Body of pancreas (tissue), 4 donors: ENCODE results near the gene ERC2.

Experiments
- POLR2A ChIP-seq, 3 donors: fragments of 450-650 bp; IDR thresholded peaks; one replicate each; pipeline ENCODE4 v1.6.1; 2016; ENCODE audit warnings: antibody characterized with exemption in 3 of 3, mild to moderate bottlenecking in 2 of 3
- TF ChIP-seq, protein P1 (sequence below), 7 experiments: fragments of 450-650 bp in 4 of 7; fragments of 200-600 bp in 3 of 7; sonication (generic) in 3 of 7; IDR thresholded peaks; one replicate each; pipeline ENCODE4 v1.5.1; 2016 to 2019; ENCODE audit warnings: antibody characterized with exemption in 7 of 7

DNA sequence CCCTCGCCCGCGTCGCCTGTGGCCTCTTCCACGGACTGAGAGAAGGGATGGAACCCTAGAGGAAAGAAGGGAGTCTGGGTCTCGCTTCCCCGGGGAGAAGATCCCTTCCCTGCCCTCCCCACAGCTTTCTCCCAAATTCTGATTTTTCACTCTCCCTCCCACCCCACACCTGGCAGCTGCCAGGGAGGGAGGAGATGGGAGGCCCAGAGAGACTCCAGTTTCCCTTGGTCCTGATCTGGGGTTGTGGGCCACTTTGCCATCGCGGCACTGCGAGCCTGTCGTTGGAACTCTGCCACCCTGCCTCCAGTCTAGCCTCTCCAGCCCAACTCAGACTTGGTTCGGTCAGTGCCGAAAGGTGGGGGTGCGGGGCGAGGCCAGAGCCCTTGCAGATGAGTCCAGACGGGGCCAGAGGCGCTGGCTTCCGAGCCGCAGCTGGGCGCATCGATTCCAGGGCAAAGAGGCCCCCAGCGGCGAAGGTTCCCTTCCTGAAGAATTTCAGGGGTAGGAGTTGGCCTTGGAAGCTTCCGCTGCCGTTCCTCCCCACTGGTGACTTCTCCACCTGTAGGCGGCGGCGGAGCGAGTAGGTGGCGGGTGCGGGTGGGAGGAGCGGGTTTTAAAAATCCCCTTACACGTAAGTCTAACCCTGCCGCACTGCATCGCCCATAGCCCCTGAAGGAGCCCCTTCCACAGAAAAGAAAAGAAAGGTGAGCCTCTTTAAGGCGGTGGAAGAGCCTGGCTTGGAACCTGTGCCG lies 986.3 kb downstream of the ERC2 start:
- TF ChIP-seq, protein P1, sequence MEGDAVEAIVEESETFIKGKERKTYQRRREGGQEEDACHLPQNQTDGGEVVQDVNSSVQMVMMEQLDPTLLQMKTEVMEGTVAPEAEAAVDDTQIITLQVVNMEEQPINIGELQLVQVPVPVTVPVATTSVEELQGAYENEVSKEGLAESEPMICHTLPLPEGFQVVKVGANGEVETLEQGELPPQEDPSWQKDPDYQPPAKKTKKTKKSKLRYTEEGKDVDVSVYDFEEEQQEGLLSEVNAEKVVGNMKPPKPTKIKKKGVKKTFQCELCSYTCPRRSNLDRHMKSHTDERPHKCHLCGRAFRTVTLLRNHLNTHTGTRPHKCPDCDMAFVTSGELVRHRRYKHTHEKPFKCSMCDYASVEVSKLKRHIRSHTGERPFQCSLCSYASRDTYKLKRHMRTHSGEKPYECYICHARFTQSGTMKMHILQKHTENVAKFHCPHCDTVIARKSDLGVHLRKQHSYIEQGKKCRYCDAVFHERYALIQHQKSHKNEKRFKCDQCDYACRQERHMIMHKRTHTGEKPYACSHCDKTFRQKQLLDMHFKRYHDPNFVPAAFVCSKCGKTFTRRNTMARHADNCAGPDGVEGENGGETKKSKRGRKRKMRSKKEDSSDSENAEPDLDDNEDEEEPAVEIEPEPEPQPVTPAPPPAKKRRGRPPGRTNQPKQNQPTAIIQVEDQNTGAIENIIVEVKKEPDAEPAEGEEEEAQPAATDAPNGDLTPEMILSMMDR (IDR thresholded peaks at IDR 0.05) = peak in 1 of 7 experiments; percentile 15
- no peak for TF ChIP-seq POLR2A (IDR thresholded peaks at IDR 0.05)
